Brain microvascular endothelial cell (primary cell): ENCODE data around the gene TBXAS1.

Source experiments
- DNase-seq: peaks from one replicate; pipeline ENCODE4 v3.0.0-alpha.2; 2020
- H3K27ac ChIP-seq: fragments of 250-450 bp; sonication (Bioruptor Pico); 2 replicates; pipeline ENCODE4 v1.5.1; 2020; ENCODE audit warnings: mild to moderate bottlenecking, moderate library complexity
- H3K27me3 ChIP-seq: fragments of 250-450 bp; sonication (Bioruptor Pico); replicated peaks from 2 replicates; pipeline ENCODE4 v1.5.1; 2020; ENCODE audit warnings: mild to moderate bottlenecking
- H3K36me3 ChIP-seq: fragments of 250-450 bp; sonication (Bioruptor Pico); replicated peaks from 2 replicates; pipeline ENCODE4 v1.5.1; 2020; ENCODE audit warnings: mild to moderate bottlenecking
- H3K4me3 ChIP-seq: 2 replicates; pipeline ENCODE4 v1.5.1; 2011; ENCODE audit warnings: low read depth, mild to moderate bottlenecking, control low read depth, low read length, moderate library complexity
- in situ Hi-C: cut with HindIII; loops from 2 replicates; pipeline ENCODE4 v1.10.0; 2017; ENCODE audit warnings: low sequenced_read_pairs, low pct_ligation_motif_present
- TF ChIP-seq, protein P1 (sequence below): IDR thresholded peaks from 2 replicates; pipeline ENCODE4 v1.5.1; 2011; ENCODE audit warnings: low read depth, mild to moderate bottlenecking, moderate library complexity, low read length, control low read depth, inconsistent platforms; ENCODE audit errors: missing control alignments

TBXAS1 gene

DNA sequence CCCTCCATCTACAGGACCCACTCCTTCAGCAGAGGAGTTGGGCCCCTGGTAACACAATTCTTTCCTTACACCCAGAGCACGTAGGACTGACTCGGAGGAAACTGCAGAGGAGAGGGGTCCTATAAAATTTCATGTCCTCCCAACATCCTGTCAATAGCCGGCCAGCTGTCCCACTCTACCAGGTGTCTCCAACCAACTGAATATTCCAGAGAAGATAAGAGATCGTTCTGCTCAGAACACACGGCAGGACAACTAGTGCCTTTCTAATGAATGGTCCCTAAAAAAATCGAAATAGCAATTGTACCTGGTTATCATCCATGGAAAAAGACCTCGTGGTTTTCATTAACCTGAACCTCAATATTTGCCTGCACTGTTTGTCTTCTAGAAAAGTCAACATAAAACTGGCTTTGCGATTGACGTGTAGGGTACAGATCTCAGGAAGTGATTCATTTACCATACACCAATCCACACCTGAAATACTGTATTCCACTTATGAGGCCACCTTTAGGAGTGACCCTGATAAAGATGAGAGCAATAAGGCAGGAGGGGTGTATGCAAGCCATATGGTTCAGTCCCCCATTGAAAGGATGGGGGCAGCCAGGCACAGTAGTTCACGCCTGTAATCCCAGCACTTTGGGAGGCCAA, 121.9 kb downstream of the TBXAS1 start:
- H3K27ac ChIP-seq, result no peak overlapping the region
- H3K36me3 ChIP-seq, result no peaks in the 10 kb centered on the region
- no peak overlapping the region for H3K4me3 ChIP-seq
- TF ChIP-seq, protein P1, sequence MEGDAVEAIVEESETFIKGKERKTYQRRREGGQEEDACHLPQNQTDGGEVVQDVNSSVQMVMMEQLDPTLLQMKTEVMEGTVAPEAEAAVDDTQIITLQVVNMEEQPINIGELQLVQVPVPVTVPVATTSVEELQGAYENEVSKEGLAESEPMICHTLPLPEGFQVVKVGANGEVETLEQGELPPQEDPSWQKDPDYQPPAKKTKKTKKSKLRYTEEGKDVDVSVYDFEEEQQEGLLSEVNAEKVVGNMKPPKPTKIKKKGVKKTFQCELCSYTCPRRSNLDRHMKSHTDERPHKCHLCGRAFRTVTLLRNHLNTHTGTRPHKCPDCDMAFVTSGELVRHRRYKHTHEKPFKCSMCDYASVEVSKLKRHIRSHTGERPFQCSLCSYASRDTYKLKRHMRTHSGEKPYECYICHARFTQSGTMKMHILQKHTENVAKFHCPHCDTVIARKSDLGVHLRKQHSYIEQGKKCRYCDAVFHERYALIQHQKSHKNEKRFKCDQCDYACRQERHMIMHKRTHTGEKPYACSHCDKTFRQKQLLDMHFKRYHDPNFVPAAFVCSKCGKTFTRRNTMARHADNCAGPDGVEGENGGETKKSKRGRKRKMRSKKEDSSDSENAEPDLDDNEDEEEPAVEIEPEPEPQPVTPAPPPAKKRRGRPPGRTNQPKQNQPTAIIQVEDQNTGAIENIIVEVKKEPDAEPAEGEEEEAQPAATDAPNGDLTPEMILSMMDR, result no peak
- no peak for DNase-seq
- in situ Hi-C loops, result no loop called here
- no peaks in the 10 kb centered on the region for H3K27me3 ChIP-seq

DNA sequence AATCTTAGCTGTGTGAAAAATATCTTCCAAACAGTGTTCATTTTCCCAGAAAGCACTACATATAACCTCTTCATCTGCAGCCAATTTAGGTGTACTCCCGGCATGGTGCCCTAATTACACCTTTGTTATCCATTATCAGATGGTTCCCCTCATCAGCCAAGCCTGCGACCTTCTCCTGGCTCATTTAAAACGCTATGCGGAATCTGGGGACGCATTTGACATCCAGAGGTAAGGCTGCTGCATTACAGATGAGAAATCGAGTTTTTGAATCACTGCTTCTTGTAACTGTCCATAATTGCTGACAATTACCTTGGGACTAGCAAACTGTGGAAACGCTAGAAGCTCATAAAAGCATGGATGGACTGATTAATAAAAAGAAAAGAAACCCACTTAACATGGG, 124.2 kb downstream of the TBXAS1 start:
- Histone ChIP-seq H3K27me3 (no peaks in the 10 kb centered on the region), H3K36me3 (no peaks in the 10 kb centered on the region), H3K4me3 (no peak overlapping the region), H3K27ac (no peak overlapping the region)
- TF ChIP-seq, protein P1, result no peak
- no peak for DNase-seq
- in situ Hi-C loops, result no loop called here

DNA sequence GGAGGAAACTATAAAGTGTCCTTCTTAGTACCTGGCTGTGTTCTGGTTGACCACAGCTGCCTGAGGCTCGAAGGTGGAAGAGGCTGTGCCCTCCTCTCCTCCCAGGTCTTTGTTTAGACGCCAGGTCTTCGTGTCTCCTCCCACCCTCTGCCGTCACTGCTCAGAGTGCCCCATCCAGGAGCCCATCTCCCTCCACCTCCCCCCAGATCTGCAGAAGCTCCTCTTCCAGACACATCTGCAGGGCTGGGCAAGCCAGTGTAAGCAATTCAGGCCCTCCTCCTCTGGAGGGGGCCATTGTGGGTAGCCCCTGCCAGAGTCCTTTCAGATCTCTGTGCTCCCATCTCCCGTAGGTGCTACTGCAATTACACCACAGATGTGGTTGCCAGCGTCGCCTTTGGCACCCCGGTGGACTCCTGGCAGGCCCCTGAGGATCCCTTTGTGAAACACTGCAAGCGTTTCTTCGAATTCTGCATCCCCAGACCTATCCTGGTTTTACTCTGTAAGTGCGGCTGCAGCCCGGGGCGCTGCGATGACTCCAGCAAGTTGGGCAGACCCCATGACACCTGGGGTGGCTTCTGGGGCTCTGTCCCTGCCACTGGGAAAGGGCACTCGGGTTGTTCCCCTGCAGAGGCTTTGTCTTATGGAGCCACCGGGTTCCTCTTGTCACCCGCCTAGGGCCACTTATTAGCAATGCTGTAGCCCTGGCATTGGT, 126.2 kb downstream of the TBXAS1 start:
- in situ Hi-C loops, result no loop called here
- no peak for DNase-seq
- no peak overlapping the region for H3K27ac ChIP-seq
- no peaks in the 10 kb centered on the region for H3K27me3 ChIP-seq
- TF ChIP-seq, protein P1, result no peak
- no peak overlapping the region for H3K4me3 ChIP-seq
- no peaks in the 10 kb centered on the region for H3K36me3 ChIP-seq

DNA sequence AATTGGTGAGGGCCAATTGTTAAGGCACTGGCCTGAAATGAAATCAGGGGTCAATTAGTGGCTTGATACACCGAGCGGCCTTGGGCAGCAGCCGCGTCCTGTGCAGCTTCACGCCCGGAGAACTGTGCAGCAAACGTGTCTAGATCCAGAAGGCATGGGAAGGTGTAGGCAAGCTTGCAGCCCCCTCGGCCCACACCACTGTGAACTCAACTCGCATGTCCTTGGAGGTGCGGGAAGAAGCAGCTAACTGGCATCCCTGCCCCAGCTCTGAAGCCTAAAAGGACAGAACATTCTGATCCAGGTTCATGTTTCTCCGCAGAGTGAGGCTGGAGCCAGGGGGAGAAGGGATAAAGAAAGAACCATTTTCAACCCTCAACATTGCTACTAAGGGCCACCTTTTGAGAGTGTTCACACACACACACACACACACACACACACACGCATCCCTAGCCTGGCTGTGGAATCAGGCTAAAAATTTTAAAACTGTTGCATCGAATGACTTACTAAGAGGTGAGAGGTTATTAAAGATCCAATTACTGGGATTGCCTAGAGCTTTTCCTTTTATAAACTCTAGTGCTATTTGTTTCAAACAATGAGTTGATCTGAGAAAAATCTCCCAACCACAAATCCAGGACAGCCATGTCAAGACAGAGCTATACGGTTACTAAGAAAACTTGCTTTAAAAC, 129.7 kb downstream of the TBXAS1 start:
- H3K4me3 ChIP-seq, result no peak overlapping the region
- no peak overlapping the region for H3K27ac ChIP-seq
- TF ChIP-seq, protein P1, result no peak
- H3K36me3 ChIP-seq, result no peaks in the 10 kb centered on the region
- no peaks in the 10 kb centered on the region for H3K27me3 ChIP-seq
- in situ Hi-C loops, result no loop called here
- DNase-seq, result no peak

DNA sequence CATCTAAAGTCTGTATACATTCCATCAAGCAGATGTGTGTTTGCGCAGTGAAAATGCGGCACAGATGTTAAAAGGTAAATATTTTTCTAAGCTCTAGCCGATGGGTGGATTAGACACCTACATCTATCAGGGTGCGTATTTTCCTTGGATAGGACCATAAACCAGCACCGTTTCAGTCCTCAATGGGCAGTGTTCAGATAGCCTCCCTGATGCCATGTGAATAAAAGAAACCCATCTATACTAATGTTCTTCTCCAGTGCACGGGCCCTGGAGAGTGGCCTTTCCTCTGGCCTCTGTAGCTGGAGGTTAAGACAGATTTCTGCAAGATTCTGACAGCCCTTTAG, 130.2 kb downstream of the TBXAS1 start:
- Histone ChIP-seq H3K27ac (no peak overlapping the region), H3K4me3 (no peak overlapping the region), H3K27me3 (no peaks in the 10 kb centered on the region), H3K36me3 (no peaks in the 10 kb centered on the region)
- no peak for DNase-seq
- TF ChIP-seq, protein P1, result no peak
- in situ Hi-C loops, result no loop called here
